NCI-H1105 treated with DMSO at 0.1 percent for 48 hours (cell line): ENCODE measurements around the gene HMBS.

ENCODE experiments used
- DNase-seq: peaks from one replicate; lab custom pipeline; 2025; lab: John Stamatoyannopoulos, UW

HMBS gene

DNA sequence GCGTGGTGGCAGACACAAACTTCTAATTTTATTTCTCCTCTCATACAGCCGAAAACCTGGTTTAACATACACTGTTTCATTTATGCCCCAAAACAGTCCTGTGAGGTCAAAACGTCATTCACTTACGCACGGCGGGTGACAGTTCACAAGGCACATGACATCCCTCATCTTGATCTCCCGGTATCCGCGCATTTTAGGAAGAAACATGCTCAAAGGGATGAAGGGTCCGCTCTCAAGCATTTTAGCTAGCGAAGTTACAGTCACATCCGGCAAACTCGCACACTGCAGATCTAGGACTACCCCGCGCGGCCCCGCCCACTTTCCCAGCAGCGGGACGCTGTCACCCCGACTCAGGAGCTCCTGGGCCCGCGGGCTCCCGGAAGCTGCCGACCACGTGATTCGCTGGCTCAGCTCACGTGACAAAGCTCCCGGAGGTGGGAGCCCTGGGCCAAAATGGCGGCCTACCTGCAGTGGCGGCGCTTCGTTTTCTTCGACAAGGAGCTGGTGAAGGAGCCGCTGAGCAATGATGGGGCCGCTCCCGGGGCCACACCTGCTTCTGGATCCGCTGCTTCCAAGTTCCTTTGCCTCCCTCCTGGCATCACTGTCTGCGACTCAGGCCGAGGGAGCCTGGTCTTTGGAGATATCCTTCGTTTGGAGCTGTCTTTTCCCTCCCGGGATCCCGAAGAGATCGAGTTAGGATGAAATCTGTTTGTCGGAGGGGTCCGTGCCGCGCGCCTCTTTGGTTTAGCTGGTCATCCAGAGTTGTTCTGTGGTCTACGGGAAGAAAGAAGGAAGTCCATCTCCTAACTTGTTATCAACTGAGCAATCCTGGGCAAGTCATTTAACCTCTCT, 17.1 kb upstream of the HMBS start, which contains the start of gene VPS11:
Gene VPS11 (plus strand): TSS at position 448 of the 852 bp plus-strand sequence. CDS start 6 bp downstream, at position 454.
- peak; percentile 97 for DNase-seq

GRCh38 chr11:119077839-119078238, 6.8 kb upstream of the HMBS start:
- no peak for DNase-seq

DNA sequence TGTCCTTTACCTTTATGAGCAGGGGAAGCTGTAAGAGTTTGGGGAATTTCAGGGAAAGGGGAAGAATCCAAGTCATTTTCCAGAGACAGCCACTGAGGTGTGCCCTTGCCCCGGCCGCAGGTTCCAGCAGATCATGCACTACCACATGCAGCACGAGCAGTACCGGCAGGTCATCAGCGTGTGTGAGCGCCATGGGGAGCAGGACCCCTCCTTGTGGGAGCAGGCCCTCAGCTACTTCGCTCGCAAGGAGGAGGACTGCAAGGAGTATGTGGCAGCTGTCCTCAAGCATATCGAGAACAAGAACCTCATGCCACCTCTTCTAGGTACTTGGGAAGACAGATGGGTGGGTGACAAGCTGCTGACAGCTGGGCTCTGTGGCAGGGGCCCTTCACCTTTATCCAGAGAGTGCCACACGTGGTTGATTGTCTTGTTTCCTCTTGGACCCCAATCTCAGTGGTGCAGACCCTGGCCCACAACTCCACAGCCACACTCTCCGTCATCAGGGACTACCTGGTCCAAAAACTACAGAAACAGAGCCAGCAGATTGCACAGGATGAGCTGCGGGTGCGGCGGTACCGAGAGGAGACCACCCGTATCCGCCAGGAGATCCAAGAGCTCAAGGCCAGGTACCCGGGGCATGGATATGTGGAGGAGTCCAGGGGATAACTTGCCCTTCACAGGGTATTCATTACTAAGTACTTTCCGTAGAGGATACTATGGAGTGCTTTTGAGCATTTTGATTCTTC, 5.8 kb upstream of the HMBS start:
- no peak for DNase-seq

- DNase-seq: no peak
Measured at GRCh38 chr11:119081682-119082260, 2.9 kb upstream of the HMBS start.

DNA sequence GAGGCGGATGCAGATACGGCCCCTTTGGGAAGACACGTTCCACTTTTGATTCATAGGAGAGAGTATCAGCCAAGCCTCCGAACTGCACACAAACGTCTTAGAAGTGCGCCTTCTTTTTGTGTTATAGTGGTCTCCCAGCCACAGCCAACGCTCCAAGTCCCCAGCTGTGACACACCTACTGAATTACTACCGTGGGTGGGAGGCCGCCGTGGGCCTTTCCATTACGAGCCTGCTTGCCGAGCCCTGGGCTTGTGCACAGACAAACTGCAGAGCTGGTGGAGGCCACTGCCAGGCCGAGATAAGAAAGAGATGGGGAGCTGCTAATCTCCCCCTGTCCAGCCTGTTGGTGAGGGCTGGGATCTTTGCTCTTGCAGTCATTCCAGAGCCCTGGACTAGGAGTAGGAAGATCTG, 761 bp downstream of the HMBS start:
- no peak for DNase-seq

DNA sequence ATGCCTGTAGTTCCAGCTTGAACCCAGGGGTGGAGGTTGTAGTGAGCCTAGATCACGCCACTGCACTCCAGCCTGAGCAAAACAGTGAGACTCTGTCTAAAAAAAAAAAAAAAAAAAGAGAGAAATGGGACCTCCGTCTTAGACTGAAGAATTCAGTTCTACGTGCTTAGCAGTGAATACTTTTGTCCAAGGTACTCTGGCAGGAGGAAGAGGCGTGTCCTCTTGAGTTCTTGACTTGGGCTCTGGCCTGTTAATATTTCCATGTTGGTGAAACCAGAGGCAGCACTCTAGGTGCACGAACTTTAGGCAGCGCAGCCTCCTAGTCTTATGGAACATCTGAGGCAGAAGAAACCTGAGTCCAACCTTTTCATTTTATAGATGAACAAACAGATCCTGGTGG, 2.4 kb downstream of the HMBS start:
- no peak for DNase-seq

DNA sequence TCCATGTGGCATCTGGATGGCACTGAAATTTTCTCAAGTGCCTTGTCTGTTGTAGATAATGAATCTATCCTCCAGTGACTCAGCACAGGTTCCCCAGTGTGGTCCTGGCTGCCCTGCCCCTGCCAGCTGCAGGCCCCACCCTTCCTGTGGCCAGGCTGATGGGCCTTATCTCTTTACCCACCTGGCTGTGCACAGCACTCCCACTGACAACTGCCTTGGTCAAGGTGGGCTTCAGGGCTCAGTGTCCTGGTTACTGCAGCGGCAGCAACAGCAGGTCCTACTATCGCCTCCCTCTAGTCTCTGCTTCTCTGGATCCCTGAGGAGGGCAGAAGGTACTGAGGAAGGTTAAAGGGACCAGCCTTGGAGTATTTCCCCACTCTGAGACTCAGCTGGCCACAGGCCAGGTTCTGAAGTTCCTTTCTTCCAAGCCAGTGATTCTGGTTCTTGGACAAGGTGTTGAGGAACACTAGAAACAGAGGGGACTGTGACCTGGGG, 3.1 kb downstream of the HMBS start:
- DNase-seq: no peak

GRCh38 chr11:119088406-119088805, 3.7 kb downstream of the HMBS start:
- no peak for DNase-seq

GRCh38 chr11:119089319-119089718, 4.6 kb downstream of the HMBS start:
- no peak for DNase-seq

DNA sequence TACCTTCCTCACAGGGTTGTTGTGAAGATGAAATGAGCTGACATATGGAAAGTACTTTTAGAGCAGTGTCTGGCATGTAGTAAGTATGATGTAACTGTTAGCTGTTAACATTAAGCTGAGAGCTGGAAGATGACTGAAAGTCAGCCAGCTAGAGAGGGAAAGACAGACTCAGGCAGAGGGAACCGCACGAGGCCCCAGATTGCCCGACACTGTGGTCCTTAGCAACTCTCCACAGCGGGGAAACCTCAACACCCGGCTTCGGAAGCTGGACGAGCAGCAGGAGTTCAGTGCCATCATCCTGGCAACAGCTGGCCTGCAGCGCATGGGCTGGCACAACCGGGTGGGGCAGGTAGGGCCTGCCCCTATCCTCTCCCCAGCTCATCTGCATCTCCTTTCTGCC, 6.5 kb downstream of the HMBS start:
- peak; percentile 15 for DNase-seq

- no peak for DNase-seq
Measured at GRCh38 chr11:119091966-119092879, 7.5 kb downstream of the HMBS start.

GRCh38 chr11:119092880-119093842, 8.5 kb downstream of the HMBS start:
- peak; percentile 27 for DNase-seq

GRCh38 chr11:119093942-119094815, 9.5 kb downstream of the HMBS start:
- no peak for DNase-seq

GRCh38 chr11:119094816-119095065, 10.1 kb downstream of the HMBS start:
- DNase-seq: no peak

- DNase-seq: peak; percentile 100
Measured at GRCh38 chr11:119095066-119095880, 10.6 kb downstream of the HMBS start.

DNA sequence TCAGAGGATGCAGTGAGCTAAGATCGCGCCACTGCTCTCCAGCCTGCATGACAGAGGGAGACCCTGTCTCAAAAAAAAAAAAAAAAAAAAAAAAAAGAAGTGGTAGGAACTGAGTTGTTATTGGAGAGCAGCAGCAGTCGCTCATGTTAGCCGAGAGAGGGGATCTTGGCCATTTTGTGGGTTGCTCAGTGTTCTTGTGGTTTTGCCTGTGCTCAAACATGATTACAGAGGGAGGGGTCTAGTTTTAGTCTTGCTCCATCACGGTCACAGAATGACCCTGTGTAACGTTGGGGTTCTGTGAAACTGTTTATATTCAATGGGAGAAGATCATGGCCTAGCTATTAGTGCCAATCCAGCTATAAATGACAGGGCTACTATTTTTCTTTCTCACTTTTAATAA, 15.0 kb downstream of the HMBS start:
- no peak for DNase-seq

DNA sequence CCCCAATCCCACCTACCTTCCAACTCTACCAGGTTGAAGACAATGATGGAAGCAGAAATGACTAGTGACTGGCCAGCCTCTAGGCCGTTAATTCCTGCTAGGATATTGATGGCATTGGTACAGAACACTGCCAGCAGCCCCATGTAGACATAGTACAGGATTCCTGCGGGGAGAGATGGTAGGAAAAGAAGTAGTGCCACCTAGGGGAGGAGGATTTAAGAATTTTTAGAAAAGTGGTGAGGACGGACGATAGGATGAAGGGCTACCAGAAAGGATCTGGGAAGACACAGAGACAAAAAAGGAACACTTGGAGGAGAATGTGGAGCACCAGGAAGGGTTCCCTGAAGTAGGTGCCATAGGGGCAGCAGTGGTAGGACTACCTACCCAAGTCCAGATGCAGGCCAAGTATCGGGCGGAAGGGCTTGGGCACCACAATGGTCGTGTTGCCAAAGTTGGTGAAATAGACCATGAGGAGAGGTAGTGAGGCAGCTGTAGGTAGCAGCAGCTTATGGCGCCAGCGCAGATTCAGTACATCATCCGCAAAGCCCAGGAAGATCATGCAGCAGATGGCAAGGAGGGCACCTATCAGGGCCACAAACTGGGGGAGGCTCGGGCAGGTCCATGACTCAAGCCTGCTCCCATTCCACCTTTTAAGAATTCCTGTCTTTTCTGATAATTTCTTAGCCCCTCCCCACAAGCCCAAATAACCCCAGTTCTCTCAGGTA, 15.7 kb downstream of the HMBS start:
- DNase-seq: peak; percentile 48
